GM21367 (cell line): ENCODE results near the gene EXOC3L2.
"Not testable (repeated sequence)": the region's sequence is repeated elsewhere in the genome, so short reads cannot be mapped to it uniquely, and the experiment has no call there.

Experiments
- ATAC-seq: cut with Tn5 transposase; IDR thresholded peaks from one replicate; pipeline ENCODE4 v1.9.1; 2021; ENCODE audit not compliant: unreplicated experiment

The EXOC3L2 gene

DNA sequence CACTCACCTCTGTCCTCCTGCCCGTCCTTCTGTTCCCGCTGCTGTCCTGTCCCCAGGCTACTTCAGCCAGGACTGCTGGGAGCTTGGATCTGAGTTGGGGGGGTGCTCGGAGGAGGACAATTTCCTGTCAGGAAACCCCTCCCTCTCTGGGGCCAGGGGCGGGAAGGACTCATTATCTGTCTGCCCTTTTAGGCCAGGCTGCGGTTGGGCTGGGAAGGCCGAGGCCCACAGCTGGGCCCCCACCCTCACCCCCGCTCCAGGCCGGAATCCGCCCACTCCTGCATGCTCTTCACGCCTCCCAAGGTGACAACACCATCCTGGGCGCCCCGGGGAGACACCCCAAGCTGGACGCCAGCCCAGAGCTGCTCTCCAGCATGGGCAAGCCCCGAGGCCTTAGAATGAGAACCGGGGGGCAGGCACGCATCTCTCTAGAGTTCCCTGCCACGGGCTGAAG is at the start of gene EXOC3L2:
Gene EXOC3L2 (minus strand): TSS at position 74 of the 454 bp plus-strand sequence. CDS start 6,362 bp downstream, outside the sequence.
- no peak for ATAC-seq

DNA sequence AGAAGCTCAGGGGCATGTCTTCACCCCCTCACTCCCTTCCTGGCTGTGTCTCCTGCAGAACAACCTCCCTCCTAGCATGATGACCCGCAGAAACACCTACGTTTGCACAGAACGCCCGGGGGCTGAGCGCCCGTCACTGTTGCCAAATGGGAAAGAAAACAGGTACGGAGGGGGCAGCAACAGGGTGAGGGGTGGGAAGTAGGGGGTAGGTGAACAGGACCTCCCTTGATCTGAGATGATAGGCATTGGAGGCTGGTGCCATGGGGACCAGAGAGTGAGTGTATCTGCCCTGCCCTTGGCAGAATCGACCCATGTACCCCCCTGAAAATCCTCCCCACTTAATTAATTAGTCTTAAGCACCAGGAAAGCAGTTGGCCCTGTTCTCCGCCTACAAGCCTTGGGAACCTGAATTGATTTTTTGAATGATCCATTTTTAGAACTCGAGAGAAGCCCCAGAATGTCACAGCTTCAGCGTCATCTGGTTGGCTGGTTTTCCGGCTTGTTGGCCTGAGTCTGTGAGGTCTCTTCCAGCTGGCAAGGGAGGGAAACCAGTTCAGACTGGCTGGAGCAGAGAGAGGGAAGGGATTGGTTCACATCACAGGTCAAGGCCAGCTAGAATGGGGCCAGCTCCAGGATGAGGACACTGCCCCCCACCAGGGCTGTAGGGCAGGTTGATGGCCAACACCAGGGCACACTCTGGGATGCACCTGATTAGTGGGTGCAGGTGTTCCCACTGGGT is 49.3 kb upstream of the EXOC3L2 start:
- no peak for ATAC-seq

DNA sequence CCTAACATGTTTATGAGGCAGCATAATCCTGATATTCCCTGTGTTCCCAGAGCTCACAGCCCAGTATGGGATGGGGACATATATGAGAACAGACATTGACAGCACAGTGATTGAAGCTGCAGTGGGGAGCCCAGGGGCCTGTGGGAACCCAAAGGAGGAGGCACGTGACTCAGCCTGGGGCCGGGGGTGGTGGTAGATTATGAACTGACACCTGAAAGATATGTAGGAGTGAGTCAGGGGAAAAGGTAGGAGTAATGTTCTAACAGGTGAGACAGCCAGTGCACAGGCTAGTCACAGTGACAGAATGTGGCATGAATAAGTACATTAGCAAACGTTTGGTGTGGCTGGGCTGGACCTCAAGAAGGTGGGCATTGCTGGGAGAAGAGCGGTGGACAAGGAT is 48.5 kb upstream of the EXOC3L2 start:
- ATAC-seq = no peak

DNA sequence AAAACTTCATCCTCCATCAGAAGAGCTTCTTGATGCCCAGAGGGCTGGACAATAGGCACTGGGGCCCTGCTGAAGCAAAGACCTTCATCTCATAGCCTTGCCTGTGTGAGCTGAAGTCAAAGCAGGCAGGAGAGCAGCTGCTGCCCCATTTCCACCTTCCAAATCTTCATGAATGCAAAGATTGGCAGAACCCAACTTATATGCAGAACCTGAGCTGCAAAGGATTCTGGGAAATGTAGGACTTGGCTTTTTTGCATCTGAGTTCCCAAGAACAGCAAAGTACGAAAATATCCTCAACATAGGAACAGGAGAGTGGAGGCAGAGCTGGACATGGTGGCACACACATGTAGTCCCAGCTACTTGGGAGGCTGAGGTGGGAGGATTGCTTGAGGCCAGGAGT is 46.6 kb upstream of the EXOC3L2 start:
- ATAC-seq = no peak

DNA sequence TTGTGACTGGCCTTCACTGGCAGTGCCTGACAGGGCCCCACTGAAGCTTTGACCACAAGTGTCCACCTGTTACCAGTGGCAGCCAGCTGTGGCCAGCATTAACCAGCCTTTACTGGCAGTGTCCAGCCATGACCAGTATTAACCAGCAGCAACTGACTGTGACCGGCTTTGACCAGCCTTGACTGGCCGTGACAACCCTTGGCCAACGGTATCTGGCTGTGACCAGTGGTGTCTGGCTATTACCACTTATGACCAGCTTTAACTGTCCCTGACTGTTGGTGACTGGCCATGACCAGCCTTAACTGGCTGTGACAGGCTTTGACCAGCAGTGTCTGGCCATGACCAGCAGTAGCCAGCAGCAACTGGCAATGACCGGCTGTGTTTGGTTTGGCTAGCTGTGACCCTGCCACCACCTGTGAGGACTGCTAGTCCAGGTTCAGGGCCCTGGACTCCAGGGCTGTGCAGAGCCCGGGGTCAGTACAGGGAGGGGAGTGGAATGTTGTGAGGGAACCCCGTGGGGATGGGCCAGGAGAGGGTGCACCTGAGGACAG is 45.2 kb upstream of the EXOC3L2 start:
- no peak for ATAC-seq

DNA sequence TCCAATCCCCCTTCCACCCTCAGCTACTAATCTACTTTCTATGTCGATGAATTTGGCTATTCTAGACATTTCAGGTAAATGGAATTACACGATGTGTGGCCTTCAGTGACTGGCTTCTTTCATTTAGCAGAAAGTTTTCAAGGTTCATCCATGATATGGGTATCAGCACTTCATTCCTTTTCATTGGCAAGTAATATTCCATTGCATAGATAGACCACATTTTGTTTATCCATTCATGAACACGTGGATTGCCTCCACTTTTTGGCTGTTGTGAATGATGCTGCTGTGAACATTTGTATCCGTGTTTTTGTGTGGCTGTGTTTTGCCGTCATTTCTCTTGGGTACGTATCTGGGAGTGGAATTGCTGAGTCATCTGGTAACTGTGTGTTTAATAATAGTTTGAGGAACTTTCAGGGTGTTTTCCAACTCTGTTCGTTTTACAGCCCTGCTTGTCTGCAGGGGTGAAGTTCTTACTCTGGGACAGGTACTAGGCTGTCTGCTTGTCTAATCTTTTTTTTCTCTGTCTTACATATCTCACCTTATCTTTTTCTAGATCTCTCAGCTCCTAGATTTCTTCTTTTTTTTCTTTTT is 38.3 kb upstream of the EXOC3L2 start:
- ATAC-seq = no peak

DNA sequence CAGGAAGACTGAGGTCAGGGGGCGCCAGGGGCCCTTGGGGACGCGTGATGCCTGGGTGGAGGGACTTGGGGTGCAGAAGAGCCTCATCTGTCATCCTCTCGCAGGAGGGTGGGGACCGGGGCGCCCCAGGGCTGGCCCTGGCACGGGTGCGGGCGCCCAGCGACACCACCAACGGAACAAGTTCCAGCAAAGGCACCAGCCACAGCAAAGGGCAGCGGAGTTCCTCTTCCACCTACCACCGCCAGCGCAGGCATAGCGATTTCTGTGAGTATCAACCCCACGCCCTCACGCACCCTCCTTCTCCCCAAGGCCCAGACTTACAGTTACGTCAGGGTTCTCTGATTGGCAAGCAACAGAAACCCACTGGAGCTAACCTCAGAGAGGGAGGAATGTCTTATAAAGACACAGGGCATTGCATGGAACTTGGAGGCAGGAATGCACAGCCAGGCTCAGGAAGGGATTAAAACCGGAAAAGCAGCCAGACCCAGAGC is 35.3 kb upstream of the EXOC3L2 start:
- no peak for ATAC-seq

DNA sequence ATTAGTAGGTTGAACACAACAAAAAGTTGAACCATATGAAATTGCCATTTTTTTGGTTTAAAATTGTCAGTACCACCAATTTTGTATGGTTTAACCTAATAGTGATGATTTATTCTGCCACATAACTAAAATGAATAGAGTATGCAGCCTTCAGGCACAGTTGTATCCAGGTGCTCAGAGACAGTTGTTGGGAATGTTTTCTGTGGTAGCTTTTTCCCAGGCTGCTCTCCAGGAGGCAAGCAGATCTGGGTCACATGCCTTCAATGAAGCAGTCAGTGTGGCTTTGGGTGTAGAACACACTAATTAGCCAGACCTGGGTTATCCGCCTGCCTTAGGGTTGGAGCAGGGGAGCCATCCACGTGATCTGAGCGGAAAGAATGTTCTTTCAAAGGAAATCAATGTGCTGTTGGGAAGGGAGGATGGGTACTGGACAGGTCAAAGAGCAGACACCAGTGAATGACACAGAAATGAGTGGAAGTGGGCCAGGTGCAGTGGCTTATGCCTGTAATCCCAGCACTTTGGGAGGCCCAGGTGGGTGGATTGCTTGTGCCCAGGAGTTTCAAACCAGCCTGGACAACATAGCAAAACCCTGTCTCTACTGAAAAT is 34.5 kb upstream of the EXOC3L2 start:
- ATAC-seq = no peak

DNA sequence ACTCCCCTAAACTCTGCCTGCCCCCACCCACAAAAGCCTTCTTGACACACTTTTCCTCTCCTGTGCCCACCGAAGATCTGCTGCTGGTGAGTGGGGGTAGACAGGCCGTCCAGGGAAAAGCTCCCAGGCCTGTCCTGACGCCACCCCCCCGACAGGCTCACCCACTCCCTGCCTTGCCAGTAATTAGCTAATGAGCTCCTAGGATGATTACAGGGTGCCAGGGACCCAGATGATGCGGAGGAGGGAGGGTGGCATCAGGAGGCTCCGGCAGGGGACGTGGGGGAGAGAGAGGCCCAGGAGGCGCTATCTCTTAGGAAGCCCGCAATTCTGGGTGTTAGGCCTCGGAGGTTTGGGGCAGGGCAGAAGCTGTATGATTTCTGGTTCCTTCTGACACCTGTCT is 32.9 kb upstream of the EXOC3L2 start:
- no peak for ATAC-seq

DNA sequence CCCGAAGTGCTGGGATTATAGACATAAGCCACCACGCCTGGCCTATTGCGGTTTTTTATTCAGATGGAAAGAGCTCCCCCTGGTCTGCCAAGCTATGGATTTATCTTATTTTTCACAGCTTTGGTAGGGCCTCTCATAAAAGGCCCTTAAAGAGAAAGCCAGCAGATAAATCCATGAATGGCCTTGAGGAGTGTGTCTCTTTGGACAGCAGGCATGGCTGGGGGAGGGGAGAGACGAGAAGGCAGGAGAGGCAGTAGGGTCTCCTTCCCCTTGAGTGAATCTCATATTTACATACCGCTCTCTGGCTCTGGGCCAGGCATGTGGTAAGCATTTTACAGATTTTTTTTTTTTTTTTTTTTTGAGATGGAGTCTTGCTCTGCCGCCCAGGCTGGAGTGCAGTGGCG is 31.1 kb upstream of the EXOC3L2 start:
- no peak for ATAC-seq

DNA sequence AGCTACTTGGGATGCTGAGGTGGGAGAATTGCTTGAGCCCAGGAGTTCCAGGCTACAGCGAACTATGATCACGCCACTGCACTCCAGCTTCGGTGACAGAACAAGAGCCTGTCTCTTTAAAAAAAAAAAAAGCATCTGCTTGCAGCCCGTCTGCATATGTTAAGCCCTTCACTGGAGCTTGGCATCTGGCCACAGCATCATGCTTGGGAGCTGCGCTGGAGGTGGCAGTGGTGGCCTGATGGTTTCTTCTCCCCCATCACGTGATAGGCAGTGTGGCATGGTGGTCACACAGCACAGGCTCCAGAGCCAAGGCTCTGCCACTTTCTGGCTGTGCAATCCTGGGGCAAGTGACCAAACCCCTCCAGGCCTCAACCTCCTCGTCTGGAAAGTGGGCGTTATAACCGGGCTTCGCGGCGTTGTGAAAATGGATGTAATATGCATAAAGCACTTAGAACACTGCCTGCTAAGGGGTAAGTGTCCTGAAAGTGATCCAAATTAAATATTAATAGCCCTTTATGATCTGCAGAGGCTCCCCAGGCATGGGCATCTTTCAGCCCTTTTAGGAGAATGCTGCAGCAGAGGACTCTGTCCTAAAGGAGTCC is 30.3 kb upstream of the EXOC3L2 start:
- no peak for ATAC-seq

DNA sequence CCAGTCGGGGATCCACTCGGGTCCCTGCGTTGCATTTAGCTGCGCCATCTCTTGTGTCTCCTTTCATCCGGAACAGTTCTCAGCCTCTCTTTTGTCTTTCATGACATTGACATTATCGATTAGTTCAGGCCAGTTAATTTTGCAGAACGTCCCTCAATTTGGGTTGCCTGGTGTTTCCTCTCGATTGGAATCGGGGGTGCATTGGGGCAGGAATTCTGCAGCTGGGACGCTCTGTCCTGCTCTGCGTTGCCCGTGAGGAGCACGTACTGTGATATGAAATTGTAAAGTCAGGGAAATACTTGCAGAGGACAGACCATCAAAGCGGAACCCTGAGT is 28.3 kb upstream of the EXOC3L2 start:
- ATAC-seq = no peak

DNA sequence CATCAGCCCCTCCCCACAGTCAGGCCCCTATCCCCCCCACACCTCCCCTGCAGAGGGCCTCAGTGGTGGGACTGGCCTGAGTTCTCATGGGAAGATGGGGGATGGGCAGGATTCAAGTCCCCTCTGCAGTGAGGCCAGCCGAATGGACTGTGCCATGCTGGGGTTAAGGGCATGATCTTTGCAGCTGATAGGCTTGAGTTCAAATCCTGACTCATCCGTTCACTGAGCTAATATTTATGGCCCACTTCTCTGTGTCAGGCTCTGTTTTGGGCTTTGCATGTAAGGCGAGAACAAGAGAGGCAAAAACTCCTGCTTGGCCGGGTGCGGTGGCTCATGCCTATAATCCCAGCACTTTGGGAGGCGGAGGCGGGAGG is 26.5 kb upstream of the EXOC3L2 start:
- no peak for ATAC-seq

DNA sequence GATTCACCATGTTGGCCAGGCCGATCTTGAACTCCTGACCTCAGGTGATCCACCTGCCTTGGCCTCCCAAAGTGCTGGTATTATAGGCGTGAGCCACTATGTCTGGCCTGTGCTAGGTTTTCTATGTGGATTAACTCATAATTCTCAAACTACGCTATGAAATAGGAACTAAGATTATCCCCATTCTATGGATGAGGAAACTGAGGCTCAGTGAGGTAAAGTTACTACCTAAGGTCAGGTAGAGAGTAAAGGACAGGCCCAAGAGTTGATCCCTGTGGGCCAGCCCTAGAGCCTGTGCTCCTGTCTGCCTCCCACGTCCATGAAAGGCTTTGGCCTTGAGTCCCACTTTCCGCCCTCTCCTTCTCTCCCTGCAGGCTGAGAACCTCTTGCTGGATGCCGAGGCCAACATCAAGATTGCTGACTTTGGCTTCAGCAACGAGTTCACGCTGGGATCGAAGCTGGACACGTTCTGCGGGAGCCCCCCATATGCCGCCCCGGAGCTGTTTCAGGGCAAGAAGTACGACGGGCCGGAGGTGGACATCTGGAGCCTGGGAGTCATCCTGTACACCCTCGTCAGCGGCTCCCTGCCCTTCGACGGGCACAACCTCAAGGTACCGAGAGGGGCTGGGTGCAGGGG is 26.0 kb upstream of the EXOC3L2 start:
- ATAC-seq = no peak

DNA sequence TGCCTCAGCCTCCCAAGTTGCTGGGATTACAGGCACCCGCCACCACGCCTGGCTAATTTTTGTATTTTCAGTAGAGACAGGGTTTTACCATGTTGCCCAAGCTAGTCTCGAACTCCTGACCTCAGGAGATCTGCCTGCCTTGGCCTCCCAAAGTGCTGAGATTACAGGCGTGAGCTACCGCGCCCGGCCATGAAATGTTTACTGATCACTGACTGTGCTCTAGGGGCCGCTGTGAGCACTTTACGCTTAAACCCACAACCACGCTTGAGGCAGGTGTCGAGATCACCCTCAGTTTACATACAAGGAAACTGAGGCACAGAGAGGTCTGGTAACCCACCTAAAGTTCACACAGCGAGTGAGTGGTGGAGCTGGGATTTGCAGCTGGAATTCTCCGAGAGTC is 24.7 kb upstream of the EXOC3L2 start:
- not testable (repeated sequence) for ATAC-seq

DNA sequence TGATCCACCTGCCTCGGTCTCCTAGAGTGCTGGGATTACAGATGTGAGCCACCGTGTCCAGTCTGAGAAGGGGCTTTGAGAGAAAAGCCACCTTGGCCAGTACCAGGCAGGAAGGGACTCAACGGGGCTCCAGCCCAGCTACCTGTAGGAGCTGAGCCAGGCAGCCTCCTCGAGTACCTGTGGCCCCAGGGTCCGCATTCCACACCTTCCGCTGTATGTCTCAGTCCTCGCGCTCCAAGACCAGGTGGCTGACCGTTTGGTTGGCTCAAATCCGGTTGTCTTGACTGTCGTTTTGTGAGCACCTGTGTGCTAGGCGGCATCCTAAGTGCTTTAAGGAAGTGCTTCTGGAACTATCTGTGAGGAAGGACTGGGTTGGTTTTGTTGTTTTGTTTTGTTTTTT is 22.1 kb upstream of the EXOC3L2 start:
- ATAC-seq = no peak

DNA sequence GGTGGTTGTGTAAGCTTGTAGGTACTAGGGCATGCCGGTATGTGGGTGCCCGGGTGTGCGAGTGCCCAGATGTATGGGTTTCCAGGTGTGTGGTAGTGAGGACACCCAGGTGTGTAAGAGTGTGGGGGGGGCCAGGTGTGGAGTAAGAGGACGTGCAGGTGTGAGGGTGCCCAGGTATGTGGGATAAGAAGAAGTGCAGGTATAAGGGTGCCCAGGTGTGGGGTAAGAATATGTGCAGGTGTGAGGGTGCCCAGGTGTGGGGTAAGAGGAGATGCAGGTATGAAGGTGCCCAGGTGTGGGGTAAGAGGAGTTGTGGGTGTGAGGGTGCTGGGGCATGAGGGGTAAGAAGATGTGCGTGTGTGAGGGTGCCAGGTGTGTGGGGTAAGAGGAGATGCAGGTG is 20.2 kb upstream of the EXOC3L2 start:
- no peak for ATAC-seq

DNA sequence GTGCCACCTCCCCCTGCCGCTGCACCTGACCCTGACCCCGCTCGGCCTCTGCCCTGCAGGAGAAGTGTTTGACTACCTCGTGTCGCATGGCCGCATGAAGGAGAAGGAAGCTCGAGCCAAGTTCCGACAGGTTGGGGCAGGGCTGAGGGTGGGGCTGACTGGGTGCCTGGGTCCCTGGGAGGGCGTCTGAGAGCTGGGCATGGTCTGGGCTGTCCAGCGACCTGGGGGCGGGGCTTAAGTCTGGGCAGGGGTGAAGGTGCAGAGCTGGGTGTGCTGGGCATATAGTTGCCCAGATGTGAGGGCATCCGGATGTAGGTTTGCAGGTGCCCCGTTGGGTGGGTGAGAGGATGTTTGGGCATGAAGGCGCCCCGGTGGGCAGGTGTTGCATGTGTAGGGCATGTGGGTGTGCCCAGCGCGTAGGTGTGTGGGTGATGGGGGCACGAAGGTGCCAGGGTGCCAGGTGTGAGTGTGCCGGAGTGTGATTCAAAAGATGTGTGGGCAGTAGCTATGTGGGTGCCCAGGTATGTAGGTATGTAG is 19.6 kb upstream of the EXOC3L2 start:
- no peak for ATAC-seq

DNA sequence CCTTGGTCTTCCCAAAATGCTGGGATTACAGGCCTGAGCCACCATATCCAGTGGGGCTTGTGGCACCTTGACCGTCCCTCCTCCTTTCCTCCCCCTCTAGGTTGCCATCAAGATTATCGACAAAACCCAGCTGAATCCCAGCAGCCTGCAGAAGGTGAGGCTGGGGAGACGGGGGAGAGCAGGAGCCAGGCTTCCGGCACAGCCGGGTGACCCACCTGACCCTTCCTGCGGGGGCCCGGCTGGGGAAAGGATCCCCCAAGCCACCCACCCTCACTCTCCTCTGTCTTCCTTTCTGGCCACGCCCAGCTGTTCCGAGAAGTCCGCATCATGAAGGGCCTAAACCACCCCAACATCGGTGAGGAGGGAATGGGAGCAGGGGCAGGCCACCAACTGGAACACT is 17.8 kb upstream of the EXOC3L2 start:
- ATAC-seq = no peak

DNA sequence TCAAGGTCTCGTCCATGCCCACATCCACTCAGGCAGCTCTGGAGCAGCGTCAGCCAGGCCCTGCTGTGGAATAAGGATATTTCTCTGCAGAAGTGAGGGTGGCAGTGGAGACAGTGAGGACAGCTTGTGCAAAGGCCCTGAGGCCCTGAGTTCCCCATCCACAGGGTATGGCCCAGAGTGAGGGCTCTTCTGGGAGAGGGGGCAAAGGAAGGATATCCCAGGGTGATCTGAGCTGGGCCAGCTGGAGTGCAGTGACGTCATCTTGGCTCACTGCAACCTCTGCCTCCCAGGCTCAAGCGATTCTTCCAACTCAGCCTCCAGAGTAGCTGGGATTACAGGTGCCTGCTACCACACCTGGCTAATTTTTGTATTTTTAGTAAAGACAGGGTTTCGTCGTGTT is 17.4 kb upstream of the EXOC3L2 start:
- ATAC-seq = no peak

DNA sequence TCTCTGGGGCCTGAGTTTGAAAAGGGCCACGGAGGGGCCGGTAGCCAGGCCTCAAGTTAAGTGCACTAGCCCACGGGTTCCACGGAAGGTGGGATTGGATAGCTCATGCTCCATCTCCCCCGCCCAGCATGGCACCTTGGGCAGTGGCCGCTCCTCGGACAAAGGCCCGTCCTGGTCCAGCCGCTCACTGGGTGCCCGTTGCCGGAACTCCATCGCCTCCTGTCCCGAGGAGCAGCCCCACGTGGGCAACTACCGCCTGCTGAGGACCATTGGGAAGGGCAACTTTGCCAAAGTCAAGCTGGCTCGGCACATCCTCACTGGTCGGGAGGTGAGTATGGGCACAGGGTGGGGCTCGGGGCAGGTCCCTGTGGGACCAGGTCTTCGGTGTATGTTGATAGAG is 13.7 kb upstream of the EXOC3L2 start:
- ATAC-seq = no peak
